HepG2 (cell line): ENCODE measurements around the gene ISG20. TPM values are rescaled to one million over a fixed set of nuclear protein-coding genes. Genes with fewer than 3 reads are reported as not detected.

Experiments used
- HIVEP1 ChIP-seq: sonication (generic); formaldehyde crosslinking; IDR thresholded peaks from 2 replicates; pipeline ENCODE4 v1.4.0; 2020; ENCODE audit warnings: mild to moderate bottlenecking, missing genetic modification reagents
- KDM2A ChIP-seq: sonication (generic); formaldehyde crosslinking; IDR thresholded peaks from 2 replicates; pipeline ENCODE4 v1.4.0; 2020; ENCODE audit warnings: low read depth, missing genetic modification reagents, borderline replicate concordance
- KLF15 ChIP-seq: sonication (generic); formaldehyde crosslinking; IDR thresholded peaks from 2 replicates; pipeline ENCODE4 v1.8.1; 2023; ENCODE audit warnings: borderline replicate concordance, mild to moderate bottlenecking, inconsistent platforms, missing genetic modification reagents, mixed read lengths
- NCOA2 ChIP-seq: sonication (generic); formaldehyde crosslinking; IDR thresholded peaks from 2 replicates; pipeline ENCODE4 v1.8.0; 2022; ENCODE audit warnings: inconsistent platforms
- REXO4 ChIP-seq: sonication (generic); formaldehyde crosslinking; IDR thresholded peaks from 2 replicates; pipeline ENCODE4 v1.8.0; 2022; ENCODE audit warnings: missing genetic modification reagents, mild to moderate bottlenecking, borderline replicate concordance
- SMAD3 ChIP-seq: sonication (generic); formaldehyde crosslinking; IDR thresholded peaks from 2 replicates; pipeline ENCODE4 v1.4.0; 2020; ENCODE audit warnings: missing genetic modification reagents
- SNAPC4 ChIP-seq: sonication (generic); formaldehyde crosslinking; IDR thresholded peaks from 2 replicates; pipeline ENCODE4 v1.4.0; 2020; ENCODE audit warnings: mild to moderate bottlenecking, missing genetic modification reagents
- ZNF12 ChIP-seq: sonication (generic); formaldehyde crosslinking; IDR thresholded peaks from 2 replicates; pipeline ENCODE4 v1.5.0; 2020; ENCODE audit warnings: missing genetic modification reagents
- ZNF264 ChIP-seq: sonication (generic); formaldehyde crosslinking; IDR thresholded peaks from 2 replicates; pipeline ENCODE4 v1.4.0; 2020; ENCODE audit warnings: missing genetic modification reagents
- ZNF430 ChIP-seq: sonication (generic); formaldehyde crosslinking; IDR thresholded peaks from 2 replicates; pipeline ENCODE4 v1.9.0; 2021; ENCODE audit warnings: mild to moderate bottlenecking, missing genetic modification reagents
- ZNF570 ChIP-seq: sonication (generic); formaldehyde crosslinking; IDR thresholded peaks from 2 replicates; pipeline ENCODE4 v1.4.0; 2020; ENCODE audit warnings: mild to moderate bottlenecking, missing genetic modification reagents, borderline replicate concordance
- ZNF644 ChIP-seq: IDR thresholded peaks from 2 replicates; pipeline ENCODE4 v1.6.1; 2016; ENCODE audit warnings: low read depth
- ZNF670 ChIP-seq: sonication (generic); formaldehyde crosslinking; IDR thresholded peaks from 2 replicates; pipeline ENCODE4 v1.8.0; 2022; ENCODE audit warnings: mild to moderate bottlenecking, missing genetic modification reagents, borderline replicate concordance
- ZNF768 ChIP-seq: sonication (generic); formaldehyde crosslinking; IDR thresholded peaks from 2 replicates; pipeline ENCODE4 v1.4.0; 2020; ENCODE audit warnings: missing genetic modification reagents
- ZNF883 ChIP-seq: sonication (generic); formaldehyde crosslinking; IDR thresholded peaks from 2 replicates; pipeline ENCODE4 v1.5.1; 2020; ENCODE audit warnings: mild to moderate bottlenecking, missing genetic modification reagents; ENCODE audit errors: not compliant biosample characterization
- polyA plus RNA-seq, 8 experiments: library from polyadenylated mRNA; depleted of rRNA in 3 of 8; stranded (reverse) in 7 of 8; unstranded in 1 of 8; fragments of >200 nt; fragmentation: Illumina TruSeq in 4 of 8; extraction: Trizol in 4 of 8; gene quantifications; 2 replicates each; pipeline versions ENCODE4 v1.2.1 to v1.2.3, GENCODE V29; 2011 to 2016; ENCODE audit warnings: low read depth in 4 of 8, missing spikeins in 1 of 8, mixed read lengths in 1 of 8; ENCODE audit not compliant: insufficient read depth in 1 of 8
- total RNA-seq, 5 experiments: library from RNA; depleted of rRNA; stranded (reverse); fragments of >200 nt; fragmentation: Illumina TruSeq; extraction: Trizol; gene quantifications; 2 replicates each; pipeline ENCODE4 v1.2.3, GENCODE V29; 2016; ENCODE audit warnings: low read depth in 1 of 5
- TF ChIP-seq, protein P1 (sequence below): IDR thresholded peaks from 2 replicates; pipeline ENCODE4 v1.6.1; 2016
- TF ChIP-seq, protein P2 (sequence below): sonication (generic); formaldehyde crosslinking; IDR thresholded peaks from 2 replicates; pipeline ENCODE4 v1.8.1; 2023; ENCODE audit warnings: missing genetic modification reagents, inconsistent platforms, borderline replicate concordance
- TF ChIP-seq, protein P3 (sequence below): sonication (generic); formaldehyde crosslinking; IDR thresholded peaks from 2 replicates; pipeline ENCODE4 v1.5.0; 2020; ENCODE audit warnings: missing genetic modification reagents, mild to moderate bottlenecking, borderline replicate concordance

Gene ISG20
- total and polyA plus RNA-seq, 2 of the 13 experiments (the other 11 are each of a cell fraction or from before 2014, with no cell fraction given), result 6.3 to 31.5 TPM

DNA sequence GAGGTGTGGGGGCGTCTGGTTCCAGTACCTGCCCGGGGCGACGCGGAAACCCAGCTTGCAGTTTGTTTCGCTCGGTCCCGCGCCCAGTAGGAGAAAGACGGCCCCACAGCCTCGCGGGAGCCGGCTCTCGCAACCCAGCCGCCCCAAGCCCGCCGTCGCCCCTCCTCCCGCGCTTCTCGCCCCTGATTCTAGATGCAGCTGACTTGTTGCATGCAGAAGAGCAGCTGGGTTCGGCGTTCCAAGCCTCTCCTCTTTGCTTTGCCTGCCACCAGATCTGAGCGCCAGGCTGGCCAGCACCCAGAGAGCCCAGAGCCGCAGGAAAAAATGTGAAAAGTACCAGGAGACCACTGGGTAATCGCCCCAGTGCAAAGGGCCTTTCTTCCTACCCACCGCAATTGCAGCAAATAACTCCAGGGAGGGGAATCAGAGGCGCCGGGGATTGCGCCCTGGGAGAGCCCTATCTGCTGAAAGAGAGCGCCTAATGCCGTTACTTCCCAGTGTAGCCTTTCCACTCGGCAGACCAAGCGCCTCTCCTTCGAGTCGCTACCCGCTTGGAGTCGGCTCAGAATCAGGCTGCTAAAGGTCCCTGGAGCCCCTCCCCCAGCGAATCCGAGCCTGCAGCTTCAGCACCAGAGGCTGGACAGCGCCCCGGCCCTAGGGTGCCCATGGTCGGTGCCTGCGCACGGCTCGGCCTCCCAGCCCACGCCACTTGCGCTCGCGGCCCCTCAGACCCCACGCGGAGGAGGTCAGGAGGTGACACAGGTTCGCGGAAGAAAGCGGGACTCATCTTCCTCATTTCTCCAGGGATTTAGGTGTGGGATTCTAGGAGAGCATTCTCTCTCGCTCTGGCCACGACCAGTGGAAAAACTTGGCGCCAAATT is 33.4 kb upstream of the ISG20 start (continued):
- TF ChIP-seq, protein P1, sequence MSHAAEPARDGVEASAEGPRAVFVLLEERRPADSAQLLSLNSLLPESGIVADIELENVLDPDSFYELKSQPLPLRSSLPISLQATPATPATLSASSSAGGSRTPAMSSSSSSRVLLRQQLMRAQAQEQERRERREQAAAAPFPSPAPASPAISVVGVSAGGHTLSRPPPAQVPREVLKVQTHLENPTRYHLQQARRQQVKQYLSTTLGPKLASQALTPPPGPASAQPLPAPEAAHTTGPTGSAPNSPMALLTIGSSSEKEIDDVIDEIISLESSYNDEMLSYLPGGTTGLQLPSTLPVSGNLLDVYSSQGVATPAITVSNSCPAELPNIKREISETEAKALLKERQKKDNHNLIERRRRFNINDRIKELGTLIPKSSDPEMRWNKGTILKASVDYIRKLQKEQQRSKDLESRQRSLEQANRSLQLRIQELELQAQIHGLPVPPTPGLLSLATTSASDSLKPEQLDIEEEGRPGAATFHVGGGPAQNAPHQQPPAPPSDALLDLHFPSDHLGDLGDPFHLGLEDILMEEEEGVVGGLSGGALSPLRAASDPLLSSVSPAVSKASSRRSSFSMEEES (CRISPR knock-in tag), result 0 out of 2 replicates have a peak, but pooled peaks have one; percentile 23
- peak; percentile 69 for TF ChIP-seq ZNF883 (CRISPR knock-in tag)
- TF ChIP-seq SMAD3 (CRISPR knock-in tag), result peak; percentile 48; the same call in 1 of the 2 replicates
- TF ChIP-seq SNAPC4 (CRISPR knock-in tag), result 0 out of 2 replicates have a peak, but pooled peaks have one; percentile 48
- 0 out of 2 replicates have a peak, but pooled peaks have one; percentile 44 for TF ChIP-seq ZNF264 (CRISPR knock-in tag)
- peak; percentile 58; the same call in 1 of the 2 replicates for TF ChIP-seq ZNF768 (CRISPR knock-in tag)
- 0 out of 2 replicates have a peak, but pooled peaks have one; percentile 31 for TF ChIP-seq ZNF670 (CRISPR knock-in tag)
- TF ChIP-seq ZNF570 (CRISPR knock-in tag), result no peak
- TF ChIP-seq KDM2A (CRISPR knock-in tag), result peak; percentile 42; the same call in 1 of the 2 replicates
- 0 out of 2 replicates have a peak, but pooled peaks have one; percentile 30 for TF ChIP-seq ZNF644
- TF ChIP-seq, protein P2, sequence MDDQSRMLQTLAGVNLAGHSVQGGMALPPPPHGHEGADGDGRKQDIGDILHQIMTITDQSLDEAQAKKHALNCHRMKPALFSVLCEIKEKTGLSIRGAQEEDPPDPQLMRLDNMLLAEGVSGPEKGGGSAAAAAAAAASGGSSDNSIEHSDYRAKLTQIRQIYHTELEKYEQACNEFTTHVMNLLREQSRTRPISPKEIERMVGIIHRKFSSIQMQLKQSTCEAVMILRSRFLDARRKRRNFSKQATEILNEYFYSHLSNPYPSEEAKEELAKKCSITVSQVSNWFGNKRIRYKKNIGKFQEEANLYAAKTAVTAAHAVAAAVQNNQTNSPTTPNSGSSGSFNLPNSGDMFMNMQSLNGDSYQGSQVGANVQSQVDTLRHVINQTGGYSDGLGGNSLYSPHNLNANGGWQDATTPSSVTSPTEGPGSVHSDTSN (CRISPR knock-in tag), result 0 out of 2 replicates have a peak, but pooled peaks have one; percentile 40
- TF ChIP-seq NCOA2, result no peak
- TF ChIP-seq, protein P3, sequence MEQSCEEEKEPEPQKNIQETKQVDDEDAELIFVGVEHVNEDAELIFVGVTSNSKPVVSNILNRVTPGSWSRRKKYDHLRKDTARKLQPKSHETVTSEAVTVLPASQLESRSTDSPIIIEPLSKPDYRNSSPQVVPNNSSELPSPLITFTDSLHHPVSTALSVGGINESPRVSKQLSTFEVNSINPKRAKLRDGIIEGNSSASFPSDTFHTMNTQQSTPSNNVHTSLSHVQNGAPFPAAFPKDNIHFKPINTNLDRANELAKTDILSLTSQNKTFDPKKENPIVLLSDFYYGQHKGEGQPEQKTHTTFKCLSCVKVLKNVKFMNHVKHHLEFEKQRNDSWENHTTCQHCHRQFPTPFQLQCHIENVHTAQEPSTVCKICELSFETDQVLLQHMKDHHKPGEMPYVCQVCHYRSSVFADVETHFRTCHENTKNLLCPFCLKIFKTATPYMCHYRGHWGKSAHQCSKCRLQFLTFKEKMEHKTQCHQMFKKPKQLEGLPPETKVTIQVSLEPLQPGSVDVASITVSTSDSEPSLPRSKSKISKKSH (CRISPR knock-in tag), result peak; percentile 51; the same call in 1 of the 2 replicates
- TF ChIP-seq HIVEP1 (CRISPR knock-in tag), result peak; percentile 37; the same call in 1 of the 2 replicates
- no peak for TF ChIP-seq REXO4 (CRISPR knock-in tag)
- 0 out of 2 replicates have a peak, but pooled peaks have one; percentile 60 for TF ChIP-seq KLF15 (CRISPR knock-in tag)
- peak; percentile 27; the same call in 1 of the 2 replicates for TF ChIP-seq ZNF12
- TF ChIP-seq ZNF430 (CRISPR knock-in tag), result peak; percentile 83; the same call in 1 of the 2 replicates
